Airway epithelial cell (primary cell): ENCODE data around the gene DNAAF3. TPM values are rescaled to one million over a fixed set of nuclear protein-coding genes. Genes with fewer than 3 reads are reported as not detected.

Source experiments
- total RNA-seq: library from RNA; depleted of rRNA; stranded (reverse); fragments of >200 nt; gene quantifications from 2 replicates; pipeline ENCODE4 v1.2.3, GENCODE V29; 2015

The DNAAF3 gene
- total RNA-seq = 1.1 and 3.1 TPM in 2 replicates

GRCh38 chr19:55166530-55167268 lies at the start of gene DNAAF3:
DNAAF3 (minus strand) TSS chr19:55166613; CDS start chr19:55166413, 200 bp downstream.

GRCh38 chr19:55208880-55209692 lies 42.7 kb upstream of the DNAAF3 start, which contains the start of gene PTPRH:
PTPRH (minus strand) TSS chr19:55209501; CDS start chr19:55209433, 68 bp downstream.

GRCh38 chr19:55179606-55180484 lies 13.4 kb upstream of the DNAAF3 start, which contains the start of gene SYT5:
SYT5 (minus strand) TSS chr19:55180289; CDS start chr19:55179041, 1,248 bp downstream.

GRCh38 chr19:55157064-55157908 lies 9.1 kb downstream of the DNAAF3 start, which contains the start of gene TNNI3:
TNNI3 (minus strand) TSS chr19:55157732; CDS start chr19:55157589, 143 bp downstream.

GRCh38 chr19:55149078-55150003 lies 17.1 kb downstream of the DNAAF3 start, which contains the start of gene TNNT1:
TNNT1 (minus strand) TSS chr19:55149206; CDS start chr19:55147157, 2,049 bp downstream.

GRCh38 chr19:55116859-55117662 lies 49.4 kb downstream of the DNAAF3 start, which contains the start of gene PPP1R12C:
PPP1R12C (minus strand) TSS chr19:55117637; CDS start chr19:55117543, 94 bp downstream.

Other genes starting within 250 kb of the DNAAF3 start
- not detected in 2 replicates for gene NLRP7, start 219.1 kb downstream of the DNAAF3 start, total RNA-seq
- gene NLRP2, start 200.2 kb downstream of the DNAAF3 start, total RNA-seq = 28.3 and 29.8 TPM in 2 replicates
- gene GP6, start 128.3 kb downstream of the DNAAF3 start, total RNA-seq = not detected in 2 replicates
- 20.5 and 26.4 TPM in 2 replicates for gene RDH13, start 103.5 kb downstream of the DNAAF3 start, total RNA-seq
- 112 and 125 TPM in 2 replicates for gene EPS8L1, start 90.7 kb downstream of the DNAAF3 start, total RNA-seq
- 36.5 and 41.4 TPM in 2 replicates for gene PPP1R12C, start 49.0 kb downstream of the DNAAF3 start, total RNA-seq
- 12.3 and 18.7 TPM in 2 replicates for gene TNNT1, start 17.4 kb downstream of the DNAAF3 start, total RNA-seq
- not detected in 2 replicates for gene TNNI3, start 8.9 kb downstream of the DNAAF3 start, total RNA-seq
- not detected in 2 replicates for gene SYT5, start 13.7 kb upstream of the DNAAF3 start, total RNA-seq
- gene PTPRH, start 42.9 kb upstream of the DNAAF3 start, total RNA-seq = 0.21 TPM in 1 of 2 replicates, not detected in the other
- 1.1 and 2.4 TPM in 2 replicates for gene TMEM86B, start 62.1 kb upstream of the DNAAF3 start, total RNA-seq
- gene PPP6R1, start 92.4 kb upstream of the DNAAF3 start, total RNA-seq = 38.7 and 50.4 TPM in 2 replicates
- 61.6 and 84.8 TPM in 2 replicates for gene HSPBP1, start 113.5 kb upstream of the DNAAF3 start, total RNA-seq
- 1.6 and 5.0 TPM in 2 replicates for gene BRSK1, start 117.4 kb upstream of the DNAAF3 start, total RNA-seq
- gene TMEM150B, start 158.7 kb upstream of the DNAAF3 start, total RNA-seq = not detected in 2 replicates
- 14.7 and 18.8 TPM in 2 replicates for gene KMT5C, start 173.3 kb upstream of the DNAAF3 start, total RNA-seq
- gene COX6B2, start 188.1 kb upstream of the DNAAF3 start, total RNA-seq = 0.35 TPM in 1 of 2 replicates, not detected in the other
- gene GARIN5B, start 196.6 kb upstream of the DNAAF3 start, total RNA-seq = not detected in 2 replicates
- gene IL11, start 203.8 kb upstream of the DNAAF3 start, total RNA-seq = 5.5 and 6.1 TPM in 2 replicates
- gene TMEM190, start 210.2 kb upstream of the DNAAF3 start, total RNA-seq = not detected in 2 replicates
- gene TMEM238, start 217.7 kb upstream of the DNAAF3 start, total RNA-seq = 11.8 and 33.3 TPM in 2 replicates
- 279 and 544 TPM in 2 replicates for gene RPL28, start 219.3 kb upstream of the DNAAF3 start, total RNA-seq
- 144 and 190 TPM in 2 replicates for gene UBE2S, start 241.2 kb upstream of the DNAAF3 start, total RNA-seq